WTC11 (cell line): ENCODE measurements around the gene IL1RAPL1. TPM values are rescaled to one million over a fixed set of nuclear protein-coding genes. Genes with fewer than 3 reads are reported as not detected.

ENCODE experiments used
- ATAC-seq: fragments of 200-7000 bp; cut with Tn5 transposase; 2 replicates; pipeline ENCODE4 v1.10.0; 2021; ENCODE audit warnings: mild to moderate bottlenecking, moderate library complexity
- CTCF ChIA-PET: fragments of 300-600 bp; sonication (Branson Sonifier 250); formaldehyde crosslinking; loops from one replicate; lab custom pipeline; 2021; ENCODE audit warnings: antibody characterized with exemption; lab: Charles Lee
- POLR2A ChIA-PET: fragments of 350-600 bp; sonication (Branson Sonifier 250); formaldehyde crosslinking; loops from one replicate; lab custom pipeline; 2021; ENCODE audit warnings: antibody characterized with exemption; lab: Charles Lee
- DNase-seq: peaks from one replicate; pipeline ENCODE4 v3.0.0; 2021; ENCODE audit warnings: low spot score
- H3K27ac Mint-ChIP-seq: 2 replicates; pipeline ENCODE4 v1.8.0; 2021; ENCODE audit warnings: mixed read lengths
- H3K27me3 Mint-ChIP-seq: 2 replicates; pipeline ENCODE4 v1.8.0; 2021; ENCODE audit warnings: low read depth, mild to moderate bottlenecking, moderate library complexity, mixed read lengths
- H3K36me3 Mint-ChIP-seq: 2 replicates; pipeline ENCODE4 v1.8.0; 2021; ENCODE audit warnings: mixed read lengths
- H3K4me1 Mint-ChIP-seq: 2 replicates; pipeline ENCODE4 v1.8.0; 2022; ENCODE audit warnings: mixed read lengths
- H3K4me3 Mint-ChIP-seq: 2 replicates; pipeline ENCODE4 v1.8.0; 2021; ENCODE audit warnings: mild to moderate bottlenecking, moderate library complexity, mixed read lengths
- H3K9me3 Mint-ChIP-seq: 2 replicates; pipeline ENCODE4 v1.8.0; 2021; ENCODE audit warnings: mixed read lengths
- ARID4B ChIP-seq: sonication (generic); formaldehyde crosslinking; IDR thresholded peaks from 2 replicates; pipeline ENCODE4 v1.8.0; 2023; ENCODE audit warnings: missing genetic modification reagents, mild to moderate bottlenecking, borderline replicate concordance
- ATF6 ChIP-seq: sonication (generic); formaldehyde crosslinking; IDR thresholded peaks from 2 replicates; pipeline ENCODE4 v1.8.1; 2023; ENCODE audit warnings: mild to moderate bottlenecking, missing genetic modification reagents
- CREM ChIP-seq: sonication (generic); formaldehyde crosslinking; IDR thresholded peaks from 2 replicates; pipeline ENCODE4 v1.8.1; 2022; ENCODE audit warnings: mild to moderate bottlenecking, missing genetic modification reagents, moderate library complexity
- CTCF ChIP-seq: fragments of 200-600 bp; IDR thresholded peaks from 2 replicates; pipeline ENCODE4 v1.8.0; 2022; ENCODE audit warnings: antibody characterized with exemption
- E2F1 ChIP-seq: sonication (generic); formaldehyde crosslinking; IDR thresholded peaks from 2 replicates; pipeline ENCODE4 v1.8.0; 2022; ENCODE audit warnings: mild to moderate bottlenecking, missing genetic modification reagents
- ETV6 ChIP-seq: sonication (generic); formaldehyde crosslinking; IDR thresholded peaks from 2 replicates; pipeline ENCODE4 v1.8.1; 2022; ENCODE audit warnings: mild to moderate bottlenecking, missing genetic modification reagents
- GRHL2 ChIP-seq: fragments of 250-450 bp; sonication (Bioruptor Pico); IDR thresholded peaks from 2 replicates; pipeline ENCODE4 v1.8.0; 2022; ENCODE audit warnings: mild to moderate bottlenecking, moderate library complexity; ENCODE audit not compliant: insufficient replicate concordance, severe bottlenecking
- GTF2I ChIP-seq: fragments of 250-450 bp; sonication (Bioruptor Pico); conservative IDR thresholded peaks from 2 replicates; pipeline ENCODE4 v1.4.0; 2021; ENCODE audit warnings: mild to moderate bottlenecking
- HMGA2 ChIP-seq: fragments of 250-450 bp; sonication (Bioruptor Pico); IDR thresholded peaks from 2 replicates; pipeline ENCODE4 v1.4.0; 2021; ENCODE audit warnings: mild to moderate bottlenecking, moderate library complexity
- NFYB ChIP-seq: sonication (generic); formaldehyde crosslinking; conservative IDR thresholded peaks from 2 replicates; pipeline ENCODE4 v1.8.0; 2022; ENCODE audit warnings: low read depth, missing genetic modification reagents
- PRDM15 ChIP-seq: sonication (generic); formaldehyde crosslinking; IDR thresholded peaks from 2 replicates; pipeline ENCODE4 v1.8.0; 2022; ENCODE audit warnings: missing genetic modification reagents
- RELA ChIP-seq: sonication (generic); formaldehyde crosslinking; IDR thresholded peaks from 2 replicates; pipeline ENCODE4 v1.8.1; 2022; ENCODE audit warnings: missing genetic modification reagents, mild to moderate bottlenecking, borderline replicate concordance
- SMAD3 ChIP-seq: sonication (generic); formaldehyde crosslinking; IDR thresholded peaks from 2 replicates; pipeline ENCODE4 v1.8.0; 2022; ENCODE audit warnings: missing genetic modification reagents, mild to moderate bottlenecking, borderline replicate concordance
- TCF7 ChIP-seq: sonication (generic); formaldehyde crosslinking; IDR thresholded peaks from 2 replicates; pipeline ENCODE4 v1.8.0; 2022; ENCODE audit warnings: mild to moderate bottlenecking, low read depth, missing genetic modification reagents, moderate library complexity
- USF1 ChIP-seq: sonication (generic); formaldehyde crosslinking; IDR thresholded peaks from 2 replicates; pipeline ENCODE4 v1.8.0; 2022; ENCODE audit warnings: mild to moderate bottlenecking, missing genetic modification reagents
- ZNF121 ChIP-seq: sonication (generic); formaldehyde crosslinking; IDR thresholded peaks from 2 replicates; pipeline ENCODE4 v1.8.0; 2023; ENCODE audit warnings: missing genetic modification reagents
- ZSCAN18 ChIP-seq: fragments of 250-450 bp; sonication (Bioruptor Pico); IDR thresholded peaks from 2 replicates; pipeline ENCODE4 v2.1.2; 2022; ENCODE audit warnings: mild to moderate bottlenecking, moderate library complexity
- total RNA-seq: library from RNA; stranded (reverse); gene quantifications from 3 replicates; pipeline ENCODE4 v1.2.3, GENCODE V29; 2021

Gene IL1RAPL1
- total RNA-seq, 1 experiment from 2014 or later, result 0.13 TPM

- no peak for TF ChIP-seq ATF6 (CRISPR knock-in tag)
- no peak for TF ChIP-seq TCF7 (CRISPR knock-in tag)
- no peak for TF ChIP-seq HMGA2 (CRISPR knock-in tag)
- no peak for TF ChIP-seq NFYB
- TF ChIP-seq E2F1, result no peak
- no peak for TF ChIP-seq ETV6 (CRISPR knock-in tag)
- TF ChIP-seq SMAD3 (CRISPR knock-in tag), result no peak
- TF ChIP-seq ZNF121, result no peak
- TF ChIP-seq PRDM15 (CRISPR knock-in tag), result no peak
- no peak for TF ChIP-seq ZSCAN18 (CRISPR knock-in tag)
- no peak for TF ChIP-seq RELA (CRISPR knock-in tag)
- no peak for TF ChIP-seq USF1 (CRISPR knock-in tag)
- TF ChIP-seq GRHL2 (CRISPR knock-in tag), result no peak
These were observed 556.5 kb downstream of the IL1RAPL1 start (continued) for GRCh38 chrX:29143756-29144155.

- ATAC-seq (no peak), DNase-seq (no peak)
- Mint-ChIP-seq H3K36me3 (no peaks in the 10 kb centered on the region), H3K27ac (no peak overlapping the region), H3K4me3 (no peak overlapping the region), H3K9me3 (no peaks in the 10 kb centered on the region)
- POLR2A ChIA-PET, result no interaction called here
- TF ChIP-seq CTCF (no peak), CREM (CRISPR knock-in tag) (no peak), ARID4B (no peak), RELA (CRISPR knock-in tag) (no peak), GTF2I (no peak), HMGA2 (CRISPR knock-in tag) (no peak)
- TF ChIP-seq, all 79 proteins: peak for 0
- CTCF ChIA-PET, result interaction anchor here (0.6 kb wide), 1 partner anchor 50 kb away, joined by 4 read pairs; no protein-coding TSS in a partner anchor
- no peaks in the 10 kb centered on the region for H3K4me1 Mint-ChIP-seq
- H3K27me3 Mint-ChIP-seq, result no peaks in the 10 kb centered on the region
These were observed 558.1 kb downstream of the IL1RAPL1 start for GRCh38 chrX:29145316-29145715.
